ENCODE data around the gene HINT2. TPM values are rescaled to one million over a fixed set of nuclear protein-coding genes. Genes with fewer than 3 reads are reported as not detected.

The HINT2 gene
- 28.3 TPM for polyA plus RNA-seq (2013, experiment 1 of 2)
- 29.5 TPM for polyA plus RNA-seq (2013, experiment 2 of 2)

DNA sequence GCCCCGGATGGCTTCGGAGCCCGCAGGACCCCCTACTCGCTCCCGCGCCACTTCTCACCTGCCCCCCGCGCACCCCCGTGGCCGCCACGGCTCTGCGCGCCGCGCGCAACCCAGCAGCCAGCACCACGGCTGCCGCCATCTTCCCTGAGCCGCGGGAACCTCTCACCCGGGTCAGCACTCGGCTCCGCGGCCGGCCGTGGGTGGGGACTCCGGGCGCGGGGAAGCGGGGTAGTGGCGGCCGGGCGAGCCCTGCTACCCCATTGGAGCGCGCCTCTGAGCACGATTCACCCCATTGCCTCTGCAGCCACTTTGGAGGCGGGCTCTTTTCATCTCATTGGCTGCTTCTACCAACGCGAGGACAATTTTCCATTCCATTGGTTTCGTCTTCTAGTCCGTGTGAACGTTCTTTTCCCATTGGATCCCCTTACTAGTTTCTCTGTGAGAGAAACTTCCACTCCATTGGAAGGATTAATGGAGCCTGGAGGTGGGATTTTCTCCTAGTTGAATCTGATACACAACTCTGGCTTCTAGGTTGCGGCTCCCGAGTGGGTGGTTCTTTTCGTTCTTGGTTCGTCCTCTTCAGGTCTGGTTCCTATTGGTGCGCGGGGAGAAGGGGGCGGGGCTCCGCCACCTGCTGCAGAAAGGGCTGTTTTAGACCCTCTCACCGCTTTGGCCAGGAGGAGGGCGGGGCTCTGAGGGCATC, at the start of gene HINT2:
TSS of gene HINT2 (minus strand) at position 202 of the 703 bp plus-strand sequence. CDS start at position 139, 63 bp downstream.
- H4K8ac ChIP-seq (ENCODE audit: low read depth, low read length): peak within 1 kb of the TSS; percentile 56
- peak within 1 kb of the TSS; percentile 73 for H3K4me2 ChIP-seq (ENCODE audit: low read length)
- no peaks in the 10 kb centered on the region for H3K27me3 ChIP-seq (ENCODE audit: insufficient read depth, low read length, poor library complexity)
- H3K18ac ChIP-seq (ENCODE audit: low read length): peak within 1 kb of the TSS; percentile 98
- no peak within 1 kb of the TSS for H2BK120ac ChIP-seq (ENCODE audit: low read depth, low read length)
- H3K4me1 ChIP-seq (ENCODE audit: control insufficient read depth, low read depth, low read length): peaks cover 4% of the 10 kb centered on the region
- H2BK5ac ChIP-seq (ENCODE audit: low read length): peak within 1 kb of the TSS; percentile 61
- no peak within 1 kb of the TSS for H4K5ac ChIP-seq (ENCODE audit: low read length)
- H3K9ac ChIP-seq (ENCODE audit: low read length): peak within 1 kb of the TSS; percentile 94
- H3K23ac ChIP-seq (ENCODE audit: low read length): peak within 1 kb of the TSS; percentile 83
- H3K4me3 ChIP-seq (ENCODE audit: low read length): peak within 1 kb of the TSS; percentile 76
- H3K36me3 ChIP-seq (ENCODE audit: control insufficient read depth, insufficient read depth, low read length): no peaks in the 10 kb centered on the region
- H3K4ac ChIP-seq (ENCODE audit: low read depth, low read length): peak within 1 kb of the TSS; percentile 49
- H2AK5ac ChIP-seq (ENCODE audit: low read length): no peak within 1 kb of the TSS
- H3K79me2 ChIP-seq (ENCODE audit: control insufficient read depth, insufficient read depth, low read length): no peaks in the 10 kb centered on the region
- H3K56ac ChIP-seq (ENCODE audit: low read length): peak within 1 kb of the TSS; percentile 98
- H3K27ac ChIP-seq (ENCODE audit: low read depth, low read length): peak within 1 kb of the TSS; percentile 99
- H2BK15ac ChIP-seq (replicated peaks; ENCODE audit: low read depth): no peak within 1 kb of the TSS
- DNase-seq: peak; percentile 99
- H3K79me1 ChIP-seq (ENCODE audit: low read length): no peaks in the 10 kb centered on the region
- WGBS (ENCODE audit: extremely low coverage, insufficient coverage, low lambda C conversion rate): no CpG with 5 or more reads among the region's 52 CpGs

DNA sequence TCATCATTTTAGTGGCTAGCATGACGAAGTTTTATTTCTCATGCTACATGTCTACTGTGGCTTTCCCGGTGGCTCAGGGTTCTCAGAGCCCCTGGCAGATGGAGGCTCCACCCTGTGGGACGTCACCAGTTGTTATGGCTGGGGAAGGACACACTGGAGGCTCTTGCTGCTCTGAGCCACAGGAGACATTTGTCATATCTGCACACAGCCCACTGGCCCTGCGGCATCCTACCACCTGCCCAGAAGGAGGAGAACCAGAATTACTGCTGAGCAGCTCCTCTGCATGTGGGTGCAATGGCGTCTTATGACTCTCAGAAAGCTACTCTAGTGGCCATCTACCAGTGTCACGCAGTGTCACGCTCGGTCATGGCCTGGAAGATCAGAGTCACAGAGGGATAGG, 48.7 kb upstream of the HINT2 start:
- Histone ChIP-seq H3K79me1 (ENCODE audit: low read length) (no peaks in the 10 kb centered on the region), H3K56ac (ENCODE audit: low read length) (no peak overlapping the region), H3K23ac (ENCODE audit: low read length) (no peak overlapping the region), H2AK5ac (ENCODE audit: low read length) (no peak overlapping the region), H3K36me3 (ENCODE audit: control insufficient read depth, insufficient read depth, low read length) (no peaks in the 10 kb centered on the region), H3K27me3 (ENCODE audit: insufficient read depth, low read length, poor library complexity) (no peaks in the 10 kb centered on the region), H3K79me2 (ENCODE audit: control insufficient read depth, insufficient read depth, low read length) (no peaks in the 10 kb centered on the region), H2BK120ac (ENCODE audit: low read depth, low read length) (no peak overlapping the region), H2BK15ac (replicated peaks; ENCODE audit: low read depth) (no peak overlapping the region), H3K4me3 (ENCODE audit: low read length) (no peak overlapping the region), H3K18ac (ENCODE audit: low read length) (no peak overlapping the region), H3K4me2 (ENCODE audit: low read length) (no peak overlapping the region), H3K9ac (ENCODE audit: low read length) (no peak overlapping the region), H3K27ac (ENCODE audit: low read depth, low read length) (no peak overlapping the region), H4K5ac (ENCODE audit: low read length) (no peak overlapping the region), H3K4ac (ENCODE audit: low read depth, low read length) (no peak overlapping the region), H4K8ac (ENCODE audit: low read depth, low read length) (no peak overlapping the region), H3K4me1 (ENCODE audit: control insufficient read depth, low read depth, low read length) (no peaks in the 10 kb centered on the region), H2BK5ac (ENCODE audit: low read length) (no peak overlapping the region)
- no peak for DNase-seq
- no CpG with 5 or more reads among the region's 8 CpGs for WGBS (ENCODE audit: extremely low coverage, insufficient coverage, low lambda C conversion rate)

DNA sequence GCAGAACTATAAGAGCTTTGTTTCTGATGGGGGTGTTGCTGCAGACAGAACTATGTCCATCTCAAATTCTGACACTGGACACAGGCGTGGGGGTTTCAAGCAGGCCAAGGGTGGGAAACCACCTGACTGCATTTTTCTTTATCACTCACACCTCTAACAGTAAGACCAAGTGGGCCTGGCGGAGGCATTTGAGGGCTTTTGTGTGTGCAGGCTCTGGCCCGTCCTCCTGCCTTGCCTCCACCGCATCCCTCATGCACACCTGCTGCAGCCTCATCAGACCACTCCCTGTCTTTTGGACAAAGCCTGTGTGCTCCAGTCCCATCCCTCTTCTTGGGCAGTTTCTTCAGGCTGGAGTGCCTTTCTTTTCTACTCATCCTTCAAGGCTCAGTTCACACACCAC, 47.5 kb upstream of the HINT2 start:
- H4K8ac ChIP-seq (ENCODE audit: low read depth, low read length): no peak overlapping the region
- no peaks in the 10 kb centered on the region for H3K36me3 ChIP-seq (ENCODE audit: control insufficient read depth, insufficient read depth, low read length)
- no peaks in the 10 kb centered on the region for H3K4me1 ChIP-seq (ENCODE audit: control insufficient read depth, low read depth, low read length)
- H4K5ac ChIP-seq (ENCODE audit: low read length): no peak overlapping the region
- H3K56ac ChIP-seq (ENCODE audit: low read length): no peak overlapping the region
- H3K4me3 ChIP-seq (ENCODE audit: low read length): no peak overlapping the region
- DNase-seq: no peak
- no peak overlapping the region for H2BK15ac ChIP-seq (replicated peaks; ENCODE audit: low read depth)
- no peak overlapping the region for H3K4ac ChIP-seq (ENCODE audit: low read depth, low read length)
- no peaks in the 10 kb centered on the region for H3K27me3 ChIP-seq (ENCODE audit: insufficient read depth, low read length, poor library complexity)
- H3K27ac ChIP-seq (ENCODE audit: low read depth, low read length): no peak overlapping the region
- H3K9ac ChIP-seq (ENCODE audit: low read length): no peak overlapping the region
- H2BK5ac ChIP-seq (ENCODE audit: low read length): no peak overlapping the region
- no CpG with 5 or more reads among the region's 4 CpGs for WGBS (ENCODE audit: extremely low coverage, insufficient coverage, low lambda C conversion rate)
- no peak overlapping the region for H2BK120ac ChIP-seq (ENCODE audit: low read depth, low read length)
- no peak overlapping the region for H3K23ac ChIP-seq (ENCODE audit: low read length)
- no peak overlapping the region for H3K18ac ChIP-seq (ENCODE audit: low read length)
- H3K4me2 ChIP-seq (ENCODE audit: low read length): no peak overlapping the region
- no peaks in the 10 kb centered on the region for H3K79me1 ChIP-seq (ENCODE audit: low read length)
- no peak overlapping the region for H2AK5ac ChIP-seq (ENCODE audit: low read length)
- no peaks in the 10 kb centered on the region for H3K79me2 ChIP-seq (ENCODE audit: control insufficient read depth, insufficient read depth, low read length)

DNA sequence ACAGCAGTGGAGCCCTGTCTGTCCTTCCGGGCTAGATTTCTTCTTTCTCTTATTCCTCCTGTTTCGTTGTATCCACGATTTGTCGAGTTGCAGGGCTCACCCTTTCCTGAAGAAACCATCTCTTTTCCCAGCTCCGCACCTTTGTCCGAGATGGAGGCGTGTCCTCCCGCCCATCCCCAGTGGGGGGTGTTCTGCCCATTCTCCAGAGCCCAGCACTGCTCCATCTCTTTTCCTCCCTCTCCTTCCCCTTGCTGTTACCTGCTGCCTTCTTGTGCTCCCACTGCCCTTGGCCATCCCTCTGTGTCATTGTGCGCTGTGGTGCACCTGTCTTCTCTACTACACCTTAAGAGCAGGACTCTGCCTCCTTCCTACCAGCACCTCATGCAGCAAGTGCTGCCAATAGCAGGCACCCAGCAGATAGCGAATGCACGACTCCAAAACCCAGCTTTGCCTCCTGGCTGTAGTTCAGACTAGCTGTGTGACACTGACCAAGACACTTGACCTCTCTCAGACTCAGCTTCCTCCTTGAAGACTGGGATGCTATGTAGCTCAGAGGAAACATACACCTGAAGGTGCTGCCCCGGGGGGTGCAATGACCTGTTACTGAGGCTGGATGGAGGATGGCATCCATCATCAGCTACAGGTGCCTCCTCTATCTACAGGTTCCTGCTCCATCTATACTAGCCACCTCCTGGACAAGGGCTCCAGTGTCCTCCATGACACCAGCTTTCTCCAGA, 46.5 kb upstream of the HINT2 start:
- Histone ChIP-seq H3K23ac (ENCODE audit: low read length) (no peak overlapping the region), H3K27ac (ENCODE audit: low read depth, low read length) (no peak overlapping the region), H3K79me1 (ENCODE audit: low read length) (no peaks in the 10 kb centered on the region), H3K18ac (ENCODE audit: low read length) (no peak overlapping the region), H3K4me1 (ENCODE audit: control insufficient read depth, low read depth, low read length) (no peaks in the 10 kb centered on the region), H3K4me3 (ENCODE audit: low read length) (no peak overlapping the region), H3K56ac (ENCODE audit: low read length) (no peak overlapping the region), H2AK5ac (ENCODE audit: low read length) (no peak overlapping the region), H4K8ac (ENCODE audit: low read depth, low read length) (no peak overlapping the region), H3K36me3 (ENCODE audit: control insufficient read depth, insufficient read depth, low read length) (no peaks in the 10 kb centered on the region), H3K9ac (ENCODE audit: low read length) (no peak overlapping the region), H4K5ac (ENCODE audit: low read length) (no peak overlapping the region), H3K79me2 (ENCODE audit: control insufficient read depth, insufficient read depth, low read length) (no peaks in the 10 kb centered on the region), H3K4me2 (ENCODE audit: low read length) (no peak overlapping the region), H2BK120ac (ENCODE audit: low read depth, low read length) (no peak overlapping the region), H3K4ac (ENCODE audit: low read depth, low read length) (no peak overlapping the region), H2BK5ac (ENCODE audit: low read length) (no peak overlapping the region), H2BK15ac (replicated peaks; ENCODE audit: low read depth) (no peak overlapping the region), H3K27me3 (ENCODE audit: insufficient read depth, low read length, poor library complexity) (no peaks in the 10 kb centered on the region)
- DNase-seq: no peak
- no CpG with 5 or more reads among the region's 12 CpGs for WGBS (ENCODE audit: extremely low coverage, insufficient coverage, low lambda C conversion rate)

DNA sequence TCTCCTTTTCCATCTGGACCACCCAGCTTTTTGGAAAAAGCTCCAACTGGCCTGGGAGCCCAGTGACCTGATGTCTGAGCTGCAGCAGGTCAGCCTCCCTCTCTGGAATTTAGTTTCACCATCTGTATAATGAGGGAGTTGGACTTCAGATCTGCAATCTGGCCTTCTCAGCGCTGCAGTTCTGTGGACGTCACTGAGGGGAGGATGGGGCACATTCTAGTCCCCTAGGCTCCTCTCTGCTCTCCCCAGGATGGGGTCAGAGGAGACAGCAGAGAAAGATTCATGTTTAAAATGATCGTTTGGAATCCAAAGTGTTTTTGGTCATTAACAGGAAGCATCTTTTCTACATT, 45.1 kb upstream of the HINT2 start:
- H3K79me2 ChIP-seq (ENCODE audit: control insufficient read depth, insufficient read depth, low read length): no peaks in the 10 kb centered on the region
- no CpG with 5 or more reads among the region's 3 CpGs for whole genome bisulfite sequencing (ENCODE audit: extremely low coverage, insufficient coverage, low lambda C conversion rate)
- H2AK5ac ChIP-seq (ENCODE audit: low read length): no peak overlapping the region

More for the DNA sequence above, 45.1 kb upstream of the HINT2 start:
- Histone ChIP-seq H3K27ac (ENCODE audit: low read depth, low read length) (no peak overlapping the region), H2BK5ac (ENCODE audit: low read length) (no peak overlapping the region), H4K8ac (ENCODE audit: low read depth, low read length) (no peak overlapping the region), H3K27me3 (ENCODE audit: insufficient read depth, low read length, poor library complexity) (no peaks in the 10 kb centered on the region), H3K4me1 (ENCODE audit: control insufficient read depth, low read depth, low read length) (no peaks in the 10 kb centered on the region), H2BK15ac (replicated peaks; ENCODE audit: low read depth) (no peak overlapping the region), H3K4me3 (ENCODE audit: low read length) (no peak overlapping the region), H4K5ac (ENCODE audit: low read length) (no peak overlapping the region), H3K9ac (ENCODE audit: low read length) (no peak overlapping the region), H3K18ac (ENCODE audit: low read length) (no peak overlapping the region), H3K23ac (ENCODE audit: low read length) (no peak overlapping the region), H3K79me1 (ENCODE audit: low read length) (no peaks in the 10 kb centered on the region), H2BK120ac (ENCODE audit: low read depth, low read length) (no peak overlapping the region), H3K36me3 (ENCODE audit: control insufficient read depth, insufficient read depth, low read length) (no peaks in the 10 kb centered on the region), H3K4me2 (ENCODE audit: low read length) (no peak overlapping the region), H3K4ac (ENCODE audit: low read depth, low read length) (no peak overlapping the region), H3K56ac (ENCODE audit: low read length) (no peak overlapping the region)
- DNase-seq: no peak

Data from mesendoderm (in vitro differentiated cells).